H1 (cell line): ENCODE results near the gene ADCY3. TPM values are rescaled to one million over a fixed set of nuclear protein-coding genes. Genes with fewer than 3 reads are reported as not detected.

ENCODE experiments used
- ASH2L ChIP-seq: fragments of 200-600, 300-600 bp; sonication (generic); IDR thresholded peaks from one replicate; pipeline ENCODE4 v1.7.1; 2017; ENCODE audit warnings: low read length
- ATF2 ChIP-seq: IDR thresholded peaks from 2 replicates; pipeline ENCODE4 v1.6.1; 2012; ENCODE audit warnings: low read length, inconsistent platforms
- CTCF ChIP-seq, 3 experiments: IDR thresholded peaks; 1 replicate in 2 of 3; 2 replicates in 1 of 3; pipeline versions ENCODE4 v1.5.1 to v1.6.1; 2011; ENCODE audit warnings: low read length in 3 of 3, mild to moderate bottlenecking in 3 of 3, inconsistent platforms in 2 of 3, low read depth in 1 of 3, moderate library complexity in 1 of 3; ENCODE audit not compliant: insufficient read depth in 1 of 3; ENCODE audit errors: control extremely low read depth in 1 of 3
- E2F6 ChIP-seq: IDR thresholded peaks from 2 replicates; pipeline ENCODE4 v1.6.1; 2012; ENCODE audit warnings: inconsistent platforms
- JUND ChIP-seq: IDR thresholded peaks from 2 replicates; pipeline ENCODE4 v1.6.1; 2011; ENCODE audit warnings: mild to moderate bottlenecking, improper control_type of control experiment, low read length
- polyA plus RNA-seq, 7 experiments: library from polyadenylated mRNA; depleted of rRNA in 3 of 7; stranded (reverse) in 5 of 7; unstranded in 2 of 7; fragments of >200 nt in 5 of 7; fragments of 200-250 nt in 2 of 7; gene quantifications; 1 replicate in 5 of 7; 2 replicates in 1 of 7; 4 replicates in 1 of 7; pipeline versions ENCODE4 v1.2.1 to v1.2.3, GENCODE V29; 2011 to 2013; ENCODE audit warnings: missing spikeins in 2 of 7, mixed read lengths in 2 of 7
- total RNA-seq: library from RNA; stranded (reverse); fragmentation: NEBNext Ultra II Directional; extraction: Animal tissue kit (Norgen Biotek cat#: 25700); gene quantifications from 2 replicates; pipeline ENCODE4 v1.2.1, GENCODE V29; 2021

ADCY3 gene
- total and polyA plus RNA-seq, 2 of the 8 experiments (the other 6 are each of a cell fraction or from before 2014, with no cell fraction given): 45.1 to 52.9 TPM

- TF ChIP-seq ATF2 (no peak), ASH2L (no peak), CTCF (IDR thresholded peaks at IDR 0.05; ENCODE audit: control extremely low read depth in 1 of 3, insufficient read depth in 1 of 3, low read depth in 1 of 3, low read length in 3 of 3) (no peak), E2F6 (no peak), JUND (no peak)
Observed at GRCh38 chr2:24943427-24944053, 23.5 kb upstream of the ADCY3 start (continued).
